Naive thymus-derived CD4-positive, alpha-beta T cell (primary cell): ENCODE measurements around the gene GLRB. TPM values are rescaled to one million over a fixed set of nuclear protein-coding genes. Genes with fewer than 3 reads are reported as not detected.

Experiments used
- ATAC-seq: fragments of 150-1000 bp; cut with Tn5 transposase; 2 replicates; pipeline ENCODE4 v1.10.0; 2021; ENCODE audit warnings: mild to moderate bottlenecking, moderate library complexity
- CTCF ChIA-PET: fragments of 350-600 bp; sonication (Branson Sonifier 250); formaldehyde crosslinking; loops from one replicate; lab custom pipeline; 2021; ENCODE audit warnings: antibody characterized with exemption; lab: Charles Lee
- POLR2A ChIA-PET: fragments of 350-600 bp; sonication (Branson Sonifier 250); formaldehyde crosslinking; loops from one replicate; lab custom pipeline; 2021; ENCODE audit warnings: antibody characterized with exemption, inconsistent platforms; lab: Charles Lee
- DNase-seq, 9 donors: peaks; one replicate each; pipeline versions ENCODE4 v3.0.0 to v3.0.0-alpha.2; 2020 to 2022; ENCODE audit warnings: mixed read lengths in 1 of 9
- H3K27ac ChIP-seq: one replicate; pipeline ENCODE4 v1.7.0; 2013; ENCODE audit warnings: mild to moderate bottlenecking, low read depth, low read length, moderate library complexity
- H3K27me3 ChIP-seq, 2 donors: one replicate each; pipeline ENCODE4 v1.7.0; 2013; ENCODE audit warnings: low read length in 2 of 2, mild to moderate bottlenecking in 2 of 2, moderate library complexity in 2 of 2; ENCODE audit not compliant: control insufficient read depth in 2 of 2, insufficient read depth in 2 of 2
- H3K36me3 ChIP-seq, 3 experiments: 1 replicate in 2 of 3; 2 replicates in 1 of 3; pipeline ENCODE4 v1.7.0; 2013; ENCODE audit warnings: low read length in 3 of 3, mild to moderate bottlenecking in 3 of 3, moderate library complexity in 1 of 3; ENCODE audit not compliant: insufficient read depth in 3 of 3, control insufficient read depth in 2 of 3
- H3K4me1 ChIP-seq, 2 donors: one replicate each; pipeline ENCODE4 v1.7.0; 2013; ENCODE audit warnings: low read length in 2 of 2, mild to moderate bottlenecking in 2 of 2, moderate library complexity in 1 of 2; ENCODE audit not compliant: control insufficient read depth in 2 of 2, insufficient read depth in 2 of 2
- H3K4me3 ChIP-seq: 2 replicates; pipeline ENCODE4 v1.7.0; 2013; ENCODE audit warnings: mild to moderate bottlenecking, low read length
- H3K9me3 ChIP-seq, 3 experiments: 1 replicate in 2 of 3; 2 replicates in 1 of 3; pipeline ENCODE4 v1.7.0; 2013; ENCODE audit warnings: low read length in 3 of 3; ENCODE audit not compliant: control insufficient read depth in 2 of 3
- H3K27ac Mint-ChIP-seq, 9 donors: one replicate each; pipeline ENCODE4 v1.8.0; 2020 to 2022; ENCODE audit warnings: mixed read lengths in 9 of 9, mild to moderate bottlenecking in 8 of 9, moderate library complexity in 5 of 9, inconsistent platforms in 2 of 9
- H3K27me3 Mint-ChIP-seq, 5 donors: one replicate each; pipeline ENCODE4 v1.8.0; 2021 to 2022; ENCODE audit warnings: mixed read lengths in 5 of 5, mild to moderate bottlenecking in 1 of 5
- H3K36me3 Mint-ChIP-seq, 5 donors: one replicate each; pipeline ENCODE4 v1.8.0; 2020 to 2022; ENCODE audit warnings: mixed read lengths in 5 of 5, mild to moderate bottlenecking in 3 of 5, inconsistent platforms in 1 of 5
- H3K4me1 Mint-ChIP-seq, 7 donors: one replicate each; pipeline ENCODE4 v1.8.0; 2020 to 2022; ENCODE audit warnings: mixed read lengths in 7 of 7, mild to moderate bottlenecking in 3 of 7, inconsistent platforms in 1 of 7
- H3K4me3 Mint-ChIP-seq, 10 donors: one replicate each; pipeline ENCODE4 v1.8.0; 2020 to 2022; ENCODE audit warnings: mild to moderate bottlenecking in 10 of 10, mixed read lengths in 10 of 10, moderate library complexity in 6 of 10, inconsistent platforms in 2 of 10
- H3K9me3 Mint-ChIP-seq, 11 donors: one replicate each; pipeline ENCODE4 v1.8.0; 2020 to 2022; ENCODE audit warnings: mixed read lengths in 11 of 11, mild to moderate bottlenecking in 4 of 11, inconsistent platforms in 1 of 11, moderate library complexity in 1 of 11
- intact Hi-C, 2 donors: fragments of 100-400 bp; cut with micrococcal nuclease; formaldehyde crosslinking; loops; one replicate each; pipeline ENCODE4 v1.15.1; 2023
- polyA plus RNA-seq, 2 donors: library from polyadenylated mRNA; unstranded; fragments of 300-500 nt; fragmentation: Illumina TruSeq; gene quantifications; one replicate each; pipeline ENCODE4 v1.2.3, GENCODE V29; 2021
- total RNA-seq, 6 experiments: library from RNA in 5 of 6; stranded (reverse) in 5 of 6; gene quantifications; 1 replicate in 5 of 6; 2 replicates in 1 of 6; pipeline ENCODE4 v1.2.3 and lab custom pipeline; 2021 to 2026

The GLRB gene
- total and polyA plus RNA-seq, 7 experiments from 2014 or later = not detected

DNA sequence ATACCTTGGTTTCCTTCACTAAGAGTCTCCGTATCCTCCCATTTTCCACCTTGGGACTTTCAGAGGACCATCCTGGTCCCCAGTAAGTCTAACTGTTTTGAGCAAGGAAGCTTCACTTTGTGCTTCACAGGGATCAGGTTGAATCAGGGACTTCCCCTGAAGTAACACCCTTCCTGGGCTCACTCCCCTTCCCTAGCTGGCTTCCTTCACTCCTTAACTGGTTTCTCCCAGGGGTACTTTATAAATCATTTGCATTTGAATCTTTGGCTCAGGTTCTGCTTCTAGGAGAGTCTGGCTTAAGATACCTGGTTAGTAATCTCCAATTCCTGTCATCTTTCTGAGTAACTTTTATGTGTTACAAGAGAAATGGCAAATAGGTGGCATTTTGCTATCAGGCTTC, 120.1 kb downstream of the GLRB start:
- H3K4me1 ChIP-seq = no peaks in the 10 kb centered on the region
- no peaks in the 10 kb centered on the region for H3K9me3 ChIP-seq
- H3K4me3 ChIP-seq = no peak overlapping the region
- H3K27me3 Mint-ChIP-seq = no peaks in the 10 kb centered on the region
- no peak for ATAC-seq
- no peaks in the 10 kb centered on the region for H3K27me3 ChIP-seq
- ChIA-PET CTCF (no interaction called here), POLR2A (no interaction called here)
- no peak overlapping the region for H3K27ac ChIP-seq
- H3K36me3 Mint-ChIP-seq = no peaks in the 10 kb centered on the region
- H3K9me3 Mint-ChIP-seq = peaks cover 0 to 5% (median 0%) of the 10 kb centered on the region in 11 donors
- H3K4me1 Mint-ChIP-seq = no peaks in the 10 kb centered on the region
- no peak overlapping the region for H3K27ac Mint-ChIP-seq
- DNase-seq = no peak
- H3K4me3 Mint-ChIP-seq = no peak overlapping the region
- H3K36me3 ChIP-seq = no peaks in the 10 kb centered on the region
- intact Hi-C loops = no loop called here

GRCh38 chr4:157204634-157205244, 128.8 kb downstream of the GLRB start:
- ChIA-PET POLR2A (no interaction called here), CTCF (no interaction called here)
- Mint-ChIP-seq H3K27ac (no peak overlapping the region), H3K4me1 (no peaks in the 10 kb centered on the region), H3K4me3 (no peak overlapping the region), H3K9me3 (peaks cover 0 to 15% (median 2%) of the 10 kb centered on the region in 11 donors), H3K27me3 (no peaks in the 10 kb centered on the region), H3K36me3 (no peaks in the 10 kb centered on the region)
- no peak overlapping the region for H3K27ac ChIP-seq
- H3K4me3 ChIP-seq = no peak overlapping the region
- no peaks in the 10 kb centered on the region for H3K36me3 ChIP-seq
- ATAC-seq = no peak
- DNase-seq = peak in 1 of 9 donors; percentile 1
- H3K27me3 ChIP-seq = no peaks in the 10 kb centered on the region
- intact Hi-C loops = no loop called here
- no peaks in the 10 kb centered on the region for H3K9me3 ChIP-seq
- no peaks in the 10 kb centered on the region for H3K4me1 ChIP-seq

GRCh38 chr4:157217708-157218107, 141.8 kb downstream of the GLRB start:
- Mint-ChIP-seq H3K4me1 (peaks cover 0 to 5% (median 0%) of the 10 kb centered on the region in 7 donors), H3K9me3 (peaks cover 0 to 24% (median 6%) of the 10 kb centered on the region in 11 donors), H3K36me3 (peaks cover 0 to 10% (median 2%) of the 10 kb centered on the region in 5 donors), H3K27ac (no peak overlapping the region), H3K27me3 (peaks cover 28 to 34% (median 32%) of the 10 kb centered on the region in 5 donors), H3K4me3 (no peak overlapping the region)
- ATAC-seq (no peak), DNase-seq (no peak)
- no peak overlapping the region for H3K4me3 ChIP-seq
- no peaks in the 10 kb centered on the region for H3K27me3 ChIP-seq
- CTCF ChIA-PET = interaction anchor here (0.7 kb wide), 1 partner anchor 115 kb away, joined by 3 read pairs; no protein-coding TSS in a partner anchor
- POLR2A ChIA-PET = no interaction called here
- no peaks in the 10 kb centered on the region for H3K36me3 ChIP-seq
- H3K27ac ChIP-seq = no peak overlapping the region
- intact Hi-C loops = loop anchor here in 1 of 2 donors (2.0 kb wide), 1 partner anchor 761 kb away; no protein-coding TSS in a partner anchor
- H3K9me3 ChIP-seq = peaks cover 0 to 14% (median 0%) of the 10 kb centered on the region in 3 experiments
- H3K4me1 ChIP-seq = no peaks in the 10 kb centered on the region

DNA sequence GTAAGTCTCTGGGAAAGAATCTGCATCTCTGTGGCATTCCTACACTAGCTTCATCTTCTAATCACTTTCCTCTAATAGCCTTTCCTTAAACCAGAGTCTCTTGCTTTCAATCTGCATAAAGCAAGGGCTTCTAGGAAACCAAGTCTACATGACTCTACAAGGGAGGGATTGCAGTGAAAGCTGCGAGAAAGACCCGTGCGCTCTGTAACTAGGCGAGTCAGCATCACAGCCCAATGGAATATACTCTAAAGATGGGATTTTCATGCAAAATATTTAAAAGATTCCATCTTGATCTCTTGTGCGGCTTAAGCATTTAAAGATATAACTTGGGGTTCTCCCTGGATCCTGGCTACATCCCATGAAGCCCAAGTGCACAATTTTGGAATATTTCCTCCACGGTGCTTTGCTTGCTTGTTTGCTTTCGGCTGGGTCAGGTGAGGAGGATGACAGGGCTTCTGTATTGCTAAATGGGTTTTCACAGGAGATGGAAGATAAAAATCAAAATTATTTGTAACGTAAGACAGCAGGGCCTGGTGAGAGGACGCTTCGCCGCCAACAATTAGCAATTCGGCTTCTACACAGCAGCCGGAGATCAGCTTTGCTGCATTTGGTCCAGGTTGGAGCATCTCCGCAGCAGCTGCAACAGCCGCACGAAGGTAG, 143.9 kb downstream of the GLRB start:
- Histone ChIP-seq H3K27ac (no peak overlapping the region), H3K27me3 (no peaks in the 10 kb centered on the region), H3K4me1 (no peaks in the 10 kb centered on the region), H3K4me3 (no peak overlapping the region), H3K9me3 (peaks cover 0 to 14% (median 0%) of the 10 kb centered on the region in 3 experiments), H3K36me3 (no peaks in the 10 kb centered on the region)
- intact Hi-C loops = no loop called here
- no peak overlapping the region for H3K4me3 Mint-ChIP-seq
- peaks cover 0 to 10% (median 2%) of the 10 kb centered on the region in 5 donors for H3K36me3 Mint-ChIP-seq
- ATAC-seq (no peak), DNase-seq (no peak)
- CTCF ChIA-PET = no interaction called here
- POLR2A ChIA-PET = no interaction called here
- peaks cover 0 to 37% (median 6%) of the 10 kb centered on the region in 11 donors for H3K9me3 Mint-ChIP-seq
- H3K27ac Mint-ChIP-seq = no peak overlapping the region
- H3K27me3 Mint-ChIP-seq = peaks cover 36 to 43% (median 41%) of the 10 kb centered on the region in 5 donors
- H3K4me1 Mint-ChIP-seq = peaks cover 0 to 5% (median 0%) of the 10 kb centered on the region in 7 donors

DNA sequence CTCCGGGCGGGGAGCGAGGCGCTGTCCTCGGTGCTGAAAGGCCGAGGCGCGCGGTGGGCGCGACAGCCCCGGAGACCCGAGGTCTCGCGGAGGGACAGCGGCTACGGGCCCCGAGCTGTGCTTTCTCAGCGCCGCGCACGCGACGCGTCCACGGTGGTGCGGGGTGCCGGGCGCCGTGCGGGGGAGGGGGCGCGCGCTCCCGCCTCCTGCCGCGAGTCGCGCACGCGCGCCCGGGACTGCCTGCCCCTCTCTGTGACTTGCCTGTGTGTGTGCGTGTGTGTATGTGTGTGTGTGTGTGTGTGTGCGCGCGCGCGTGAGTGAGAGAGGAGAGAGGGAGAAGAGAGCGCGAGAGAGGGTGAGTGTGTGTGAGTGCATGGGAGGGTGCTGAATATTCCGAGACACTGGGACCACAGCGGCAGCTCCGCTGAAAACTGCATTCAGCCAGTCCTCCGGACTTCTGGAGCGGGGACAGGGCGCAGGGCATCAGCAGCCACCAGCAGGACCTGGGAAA, 144.5 kb downstream of the GLRB start, which contains the start of gene GRIA2:
TSS of gene GRIA2 (plus strand) at position 358 of the 511 bp plus-strand sequence. CDS start 315 bp downstream, outside the sequence.
- POLR2A ChIA-PET = no interaction called here
- Histone ChIP-seq H3K27ac (no peak within 1 kb of the TSS), H3K4me1 (no peaks in the 10 kb centered on the region), H3K4me3 (no peak within 1 kb of the TSS), H3K27me3 (no peaks in the 10 kb centered on the region), H3K9me3 (peaks cover 0 to 14% (median 0%) of the 10 kb centered on the region in 3 experiments), H3K36me3 (no peaks in the 10 kb centered on the region)
- Mint-ChIP-seq H3K4me1 (peaks cover 0 to 5% (median 0%) of the 10 kb centered on the region in 7 donors), H3K9me3 (peaks cover 0 to 37% (median 6%) of the 10 kb centered on the region in 11 donors), H3K27me3 (peaks cover 36 to 43% (median 41%) of the 10 kb centered on the region in 5 donors), H3K27ac (no peak within 1 kb of the TSS), H3K36me3 (peaks cover 0 to 10% (median 2%) of the 10 kb centered on the region in 5 donors), H3K4me3 (no peak within 1 kb of the TSS)
- no peak for ATAC-seq
- CTCF ChIA-PET = no interaction called here
- DNase-seq = peak in 1 of 9 donors; percentile 36
- intact Hi-C loops = no loop called here

- DNase-seq (no peak), ATAC-seq (no peak)
- Histone ChIP-seq H3K27ac (no peak overlapping the region), H3K9me3 (peaks cover 0 to 14% (median 0%) of the 10 kb centered on the region in 3 experiments), H3K36me3 (no peaks in the 10 kb centered on the region), H3K4me3 (no peak overlapping the region), H3K4me1 (no peaks in the 10 kb centered on the region), H3K27me3 (no peaks in the 10 kb centered on the region)
- POLR2A ChIA-PET = no interaction called here
- CTCF ChIA-PET = no interaction called here
- H3K27ac Mint-ChIP-seq = no peak overlapping the region
- peaks cover 0 to 34% (median 6%) of the 10 kb centered on the region in 11 donors for H3K9me3 Mint-ChIP-seq
- H3K27me3 Mint-ChIP-seq = peaks cover 36 to 43% (median 41%) of the 10 kb centered on the region in 5 donors
- peaks cover 0 to 10% (median 2%) of the 10 kb centered on the region in 5 donors for H3K36me3 Mint-ChIP-seq
- peaks cover 0 to 5% (median 0%) of the 10 kb centered on the region in 7 donors for H3K4me1 Mint-ChIP-seq
- intact Hi-C loops = no loop called here
- no peak overlapping the region for H3K4me3 Mint-ChIP-seq
Measured at GRCh38 chr4:157221426-157221894, 145.5 kb downstream of the GLRB start.
